ENCODE measurements around the gene LRP1B. TPM values are rescaled to one million over a fixed set of nuclear protein-coding genes. Genes with fewer than 3 reads are reported as not detected.

LRP1B gene
- total RNA-seq, 3 donors from 2014 or later, result 2.3 to 29.8 (median 21.8) TPM

DNA sequence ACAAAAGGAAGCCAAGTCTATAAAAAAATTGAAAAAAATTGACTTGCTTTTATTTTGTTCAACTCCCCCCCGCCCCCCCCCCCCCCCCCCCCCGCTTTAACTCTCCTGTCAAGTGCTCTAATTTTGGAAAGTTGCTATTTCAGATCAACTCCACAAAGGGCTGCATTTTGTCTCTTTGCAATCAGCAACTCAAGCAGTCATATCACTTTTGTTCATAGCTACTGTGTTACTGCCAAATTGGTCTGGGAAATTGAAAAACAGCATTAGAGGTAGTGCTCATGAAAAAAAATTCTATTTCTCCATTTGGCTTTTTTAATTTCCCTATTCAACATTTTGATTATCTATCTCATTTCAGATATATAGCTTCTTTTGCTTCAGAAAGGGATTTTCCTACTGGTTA is 531.8 kb downstream of the LRP1B start:
- H3K27ac ChIP-seq, result no peak overlapping the region
- no peak overlapping the region for H3K4me3 ChIP-seq
- TF ChIP-seq, protein P1, sequence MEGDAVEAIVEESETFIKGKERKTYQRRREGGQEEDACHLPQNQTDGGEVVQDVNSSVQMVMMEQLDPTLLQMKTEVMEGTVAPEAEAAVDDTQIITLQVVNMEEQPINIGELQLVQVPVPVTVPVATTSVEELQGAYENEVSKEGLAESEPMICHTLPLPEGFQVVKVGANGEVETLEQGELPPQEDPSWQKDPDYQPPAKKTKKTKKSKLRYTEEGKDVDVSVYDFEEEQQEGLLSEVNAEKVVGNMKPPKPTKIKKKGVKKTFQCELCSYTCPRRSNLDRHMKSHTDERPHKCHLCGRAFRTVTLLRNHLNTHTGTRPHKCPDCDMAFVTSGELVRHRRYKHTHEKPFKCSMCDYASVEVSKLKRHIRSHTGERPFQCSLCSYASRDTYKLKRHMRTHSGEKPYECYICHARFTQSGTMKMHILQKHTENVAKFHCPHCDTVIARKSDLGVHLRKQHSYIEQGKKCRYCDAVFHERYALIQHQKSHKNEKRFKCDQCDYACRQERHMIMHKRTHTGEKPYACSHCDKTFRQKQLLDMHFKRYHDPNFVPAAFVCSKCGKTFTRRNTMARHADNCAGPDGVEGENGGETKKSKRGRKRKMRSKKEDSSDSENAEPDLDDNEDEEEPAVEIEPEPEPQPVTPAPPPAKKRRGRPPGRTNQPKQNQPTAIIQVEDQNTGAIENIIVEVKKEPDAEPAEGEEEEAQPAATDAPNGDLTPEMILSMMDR (IDR thresholded peaks at IDR 0.05), result no peak
- TF ChIP-seq POLR2A (IDR thresholded peaks at IDR 0.05) (no peak), POLR2AphosphoS5 (IDR thresholded peaks at IDR 0.05) (no peak)
- no peak for DNase-seq (ENCODE audit: low spot score in 2 of 2)
- H3K9me3 ChIP-seq, result no peaks in the 10 kb centered on the region
- intact Hi-C loops (cut with DNase I; ENCODE audit: low total_unique reads), result no loop called here
- no peaks in the 10 kb centered on the region for H3K36me3 ChIP-seq
- no peaks in the 10 kb centered on the region for H3K4me1 ChIP-seq
- H3K27me3 ChIP-seq, result no peaks in the 10 kb centered on the region

DNA sequence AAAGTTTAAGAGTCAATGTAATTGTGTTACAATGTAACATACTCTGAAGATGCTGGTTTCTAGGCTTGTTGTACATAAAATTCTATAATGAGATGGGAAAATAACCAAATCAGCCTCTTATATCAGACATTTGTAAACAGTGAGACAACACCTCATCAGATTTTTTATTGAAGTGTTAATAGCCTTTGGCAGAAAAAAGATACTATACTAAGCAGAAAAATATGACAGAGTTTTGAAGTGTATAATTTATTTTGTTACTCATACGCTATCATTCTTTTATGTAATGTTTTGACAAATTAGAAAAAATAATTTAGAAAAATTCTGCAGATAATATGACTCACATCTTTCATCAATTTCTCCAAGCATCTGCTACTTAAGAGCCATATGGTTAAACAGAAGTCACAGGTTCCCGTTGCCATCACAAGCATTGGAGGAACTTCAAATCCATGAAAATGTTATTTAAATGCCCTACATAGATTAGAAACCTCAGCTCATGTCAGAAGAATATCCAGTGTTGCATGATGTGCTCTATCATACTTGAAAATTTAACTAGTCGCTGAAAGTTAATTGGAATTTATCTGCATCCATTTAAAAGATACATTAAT is 535.4 kb downstream of the LRP1B start:
- intact Hi-C loops (cut with DNase I; ENCODE audit: low total_unique reads), result no loop called here
- Histone ChIP-seq H3K9me3 (no peaks in the 10 kb centered on the region), H3K36me3 (no peaks in the 10 kb centered on the region), H3K4me3 (no peak overlapping the region), H3K27ac (no peak overlapping the region), H3K27me3 (no peaks in the 10 kb centered on the region), H3K4me1 (no peaks in the 10 kb centered on the region)
- TF ChIP-seq POLR2A (IDR thresholded peaks at IDR 0.05) (no peak), POLR2AphosphoS5 (IDR thresholded peaks at IDR 0.05) (no peak)
- TF ChIP-seq, protein P1 (IDR thresholded peaks at IDR 0.05), result no peak
- no peak for DNase-seq (ENCODE audit: low spot score in 2 of 2)

DNA sequence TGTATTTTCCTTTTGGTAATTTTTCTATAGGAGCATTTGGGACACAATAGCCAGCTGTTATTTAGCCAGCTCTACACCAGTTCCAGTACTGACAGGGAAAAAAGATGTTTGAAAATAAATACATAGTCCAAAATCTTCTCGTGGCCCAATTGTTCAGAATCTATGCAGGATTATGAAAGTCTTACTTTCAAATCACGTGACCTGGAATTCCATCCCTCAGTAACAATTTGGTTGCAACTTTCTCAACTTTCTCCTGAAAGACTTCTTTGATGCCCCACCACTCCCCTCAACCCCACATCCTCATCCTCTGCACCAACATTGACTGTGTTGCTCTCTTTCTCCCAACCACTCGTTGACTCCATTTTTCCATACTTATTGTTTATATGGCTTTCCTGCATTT is 539.0 kb downstream of the LRP1B start:
- Histone ChIP-seq H3K27me3 (no peaks in the 10 kb centered on the region), H3K9me3 (no peaks in the 10 kb centered on the region), H3K27ac (no peak overlapping the region), H3K4me3 (no peak overlapping the region), H3K4me1 (no peaks in the 10 kb centered on the region), H3K36me3 (no peaks in the 10 kb centered on the region)
- intact Hi-C loops (cut with DNase I; ENCODE audit: low total_unique reads), result no loop called here
- DNase-seq (ENCODE audit: low spot score in 2 of 2), result no peak
- TF ChIP-seq POLR2A (IDR thresholded peaks at IDR 0.05) (no peak), POLR2AphosphoS5 (IDR thresholded peaks at IDR 0.05) (no peak)
- TF ChIP-seq, protein P1 (IDR thresholded peaks at IDR 0.05), result no peak

DNA sequence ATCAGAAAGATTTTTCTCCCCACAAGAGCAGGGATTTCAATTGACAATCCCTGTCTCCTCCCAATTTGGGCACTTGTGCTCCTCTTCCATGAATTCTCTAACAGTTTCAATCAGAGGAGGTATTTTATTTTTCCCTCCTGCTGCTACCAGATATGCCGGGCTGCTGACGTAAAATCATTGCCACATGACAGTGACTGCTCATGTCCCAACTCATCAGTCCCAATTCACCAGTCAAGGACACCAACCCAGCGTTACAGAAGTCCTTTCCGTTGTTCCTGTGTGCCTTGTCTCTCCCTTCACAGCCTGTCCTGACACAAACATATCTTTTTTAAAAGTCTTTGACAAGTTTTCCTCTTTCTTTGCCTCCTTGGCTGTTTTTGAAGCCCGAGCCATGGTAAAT is 540.2 kb downstream of the LRP1B start:
- no peak for DNase-seq (ENCODE audit: low spot score in 2 of 2)
- Histone ChIP-seq H3K36me3 (no peaks in the 10 kb centered on the region), H3K9me3 (no peaks in the 10 kb centered on the region), H3K27ac (no peak overlapping the region), H3K4me1 (no peaks in the 10 kb centered on the region), H3K4me3 (no peak overlapping the region), H3K27me3 (no peaks in the 10 kb centered on the region)
- TF ChIP-seq POLR2AphosphoS5 (IDR thresholded peaks at IDR 0.05) (no peak), POLR2A (IDR thresholded peaks at IDR 0.05) (no peak)
- TF ChIP-seq, protein P1 (IDR thresholded peaks at IDR 0.05), result no peak
- intact Hi-C loops (cut with DNase I; ENCODE audit: low total_unique reads), result no loop called here

DNA sequence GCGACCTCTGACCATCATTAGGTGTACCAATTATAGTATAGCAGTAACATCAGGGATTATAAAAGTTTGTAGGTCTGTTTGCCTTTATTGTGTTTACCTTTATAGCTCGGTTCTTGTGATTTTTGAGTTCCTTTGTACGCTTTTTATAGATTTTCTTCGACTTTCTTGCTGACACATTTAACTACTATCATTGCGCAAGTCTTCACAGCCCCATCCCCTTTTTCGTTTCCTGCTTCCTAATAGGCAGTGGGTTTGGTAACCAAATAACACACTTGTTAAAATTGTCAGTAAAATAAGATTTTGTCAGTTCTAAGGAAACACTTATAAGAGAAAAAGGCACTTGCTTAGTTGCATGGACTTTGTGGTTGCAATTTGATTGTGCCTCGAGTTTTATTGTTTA is 541.5 kb downstream of the LRP1B start:
- Histone ChIP-seq H3K4me3 (no peak overlapping the region), H3K36me3 (no peaks in the 10 kb centered on the region), H3K27me3 (no peaks in the 10 kb centered on the region), H3K27ac (no peak overlapping the region), H3K4me1 (no peaks in the 10 kb centered on the region), H3K9me3 (no peaks in the 10 kb centered on the region)
- intact Hi-C loops (cut with DNase I; ENCODE audit: low total_unique reads), result no loop called here
- no peak for DNase-seq (ENCODE audit: low spot score in 2 of 2)
- TF ChIP-seq, protein P1 (IDR thresholded peaks at IDR 0.05), result no peak
- TF ChIP-seq POLR2AphosphoS5 (IDR thresholded peaks at IDR 0.05) (no peak), POLR2A (IDR thresholded peaks at IDR 0.05) (no peak)

Measured in breast epithelium (tissue), 4 donors.